ENCODE measurements around the gene PLD6. TPM values are rescaled to one million over a fixed set of nuclear protein-coding genes. Genes with fewer than 3 reads are reported as not detected.
"Not testable (repeated sequence)": the region's sequence is repeated elsewhere in the genome, so short reads cannot be mapped to it uniquely, and the experiment has no call there.

Gene PLD6
- total and polyA plus RNA-seq, 2 donors (not counting 1 experiment from before 2014, with no cell fraction given) = 2.5 to 7.8 TPM

DNA sequence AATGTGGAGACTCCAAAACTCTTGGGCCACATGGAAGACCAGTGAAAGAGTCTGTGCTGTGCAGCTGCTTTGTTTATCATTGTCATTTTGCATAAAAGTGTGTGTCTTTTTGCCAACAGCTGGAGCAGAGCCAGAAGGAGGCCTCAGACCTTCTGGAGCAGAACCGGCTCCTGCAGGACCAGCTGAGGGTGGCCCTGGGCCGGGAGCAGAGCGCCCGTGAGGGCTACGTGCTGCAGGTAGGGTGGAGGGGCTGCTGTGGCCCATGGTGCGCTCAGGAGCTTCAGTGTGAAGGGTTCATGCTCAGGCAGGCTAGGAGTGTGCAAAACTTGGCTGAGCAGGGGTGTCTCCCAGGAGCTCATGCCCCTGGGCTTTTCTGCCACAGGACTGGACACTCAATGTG, 45.0 kb downstream of the PLD6 start:
- H3K9ac ChIP-seq (ENCODE audit: insufficient read depth, low read length) = no peak overlapping the region
- TF ChIP-seq EZH2 (IDR thresholded peaks at IDR 0.05; ENCODE audit: low read length, missing control alignments) = no peak
- TF ChIP-seq, protein P1, sequence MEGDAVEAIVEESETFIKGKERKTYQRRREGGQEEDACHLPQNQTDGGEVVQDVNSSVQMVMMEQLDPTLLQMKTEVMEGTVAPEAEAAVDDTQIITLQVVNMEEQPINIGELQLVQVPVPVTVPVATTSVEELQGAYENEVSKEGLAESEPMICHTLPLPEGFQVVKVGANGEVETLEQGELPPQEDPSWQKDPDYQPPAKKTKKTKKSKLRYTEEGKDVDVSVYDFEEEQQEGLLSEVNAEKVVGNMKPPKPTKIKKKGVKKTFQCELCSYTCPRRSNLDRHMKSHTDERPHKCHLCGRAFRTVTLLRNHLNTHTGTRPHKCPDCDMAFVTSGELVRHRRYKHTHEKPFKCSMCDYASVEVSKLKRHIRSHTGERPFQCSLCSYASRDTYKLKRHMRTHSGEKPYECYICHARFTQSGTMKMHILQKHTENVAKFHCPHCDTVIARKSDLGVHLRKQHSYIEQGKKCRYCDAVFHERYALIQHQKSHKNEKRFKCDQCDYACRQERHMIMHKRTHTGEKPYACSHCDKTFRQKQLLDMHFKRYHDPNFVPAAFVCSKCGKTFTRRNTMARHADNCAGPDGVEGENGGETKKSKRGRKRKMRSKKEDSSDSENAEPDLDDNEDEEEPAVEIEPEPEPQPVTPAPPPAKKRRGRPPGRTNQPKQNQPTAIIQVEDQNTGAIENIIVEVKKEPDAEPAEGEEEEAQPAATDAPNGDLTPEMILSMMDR (conservative IDR thresholded peaks at IDR 0.05 in 1 of 2, IDR thresholded peaks at IDR 0.05 in 1 of 2; ENCODE audit: low read depth in 1 of 2, low read length in 2 of 2) = no peak
- DNase-seq (ENCODE audit: low read depth in 2 of 2) = no peak
- H3K4me2 ChIP-seq (ENCODE audit: extremely low read depth, insufficient read depth, low read length) = no peak overlapping the region
- H3K9me3 ChIP-seq (ENCODE audit: control insufficient read depth, insufficient read depth, low read depth, low read length) = no peaks in the 10 kb centered on the region
- H3K79me2 ChIP-seq (ENCODE audit: control insufficient read depth, insufficient read depth, low read length) = peaks cover 2% of the 10 kb centered on the region
- H3K36me3 ChIP-seq (ENCODE audit: control insufficient read depth, insufficient read depth, low read length) = peaks cover 39% of the 10 kb centered on the region
- no peaks in the 10 kb centered on the region for H4K20me1 ChIP-seq (ENCODE audit: control insufficient read depth, extremely low read depth, insufficient read depth, low read length)
- H3K27ac ChIP-seq (ENCODE audit: insufficient read depth, low read length) = no peak overlapping the region
- peaks cover 12% of the 10 kb centered on the region for H3K4me1 ChIP-seq (ENCODE audit: control insufficient read depth, extremely low read depth, insufficient read depth, low read length)
- no peak overlapping the region for H3K4me3 ChIP-seq (replicated peaks in 1 of 4; ENCODE audit: control extremely low read depth in 1 of 4, insufficient read depth in 1 of 4, low read depth in 3 of 4, low read length in 4 of 4)
- no peak overlapping the region for H2AFZ ChIP-seq (ENCODE audit: low read length)
- H3K27me3 ChIP-seq (ENCODE audit: control insufficient read depth, insufficient read depth, low read length) = no peaks in the 10 kb centered on the region

- no peak for TF ChIP-seq EZH2 (IDR thresholded peaks at IDR 0.05; ENCODE audit: low read length, missing control alignments)
- TF ChIP-seq, protein P1 (conservative IDR thresholded peaks at IDR 0.05 in 1 of 2, IDR thresholded peaks at IDR 0.05 in 1 of 2; ENCODE audit: low read depth in 1 of 2, low read length in 2 of 2) = no peak
These were observed 46.6 kb downstream of the PLD6 start for GRCh38 chr17:17159571-17159970.

DNA sequence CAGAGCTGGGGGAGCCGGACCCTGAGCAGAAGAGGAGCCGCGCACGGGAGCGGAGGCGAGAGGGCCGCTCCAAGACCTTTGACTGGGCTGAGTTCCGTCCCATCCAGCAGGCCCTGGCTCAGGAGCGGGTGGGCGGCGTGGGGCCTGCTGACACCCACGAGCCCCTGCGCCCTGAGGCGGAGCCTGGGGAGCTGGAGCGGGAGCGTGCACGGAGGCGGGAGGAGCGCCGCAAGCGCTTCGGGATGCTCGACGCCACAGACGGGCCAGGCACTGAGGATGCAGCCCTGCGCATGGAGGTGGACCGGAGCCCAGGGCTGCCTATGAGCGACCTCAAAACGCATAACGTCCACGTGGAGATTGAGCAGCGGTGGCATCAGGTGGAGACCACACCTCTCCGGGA, 47.6 kb downstream of the PLD6 start:
- H3K27me3 ChIP-seq (ENCODE audit: control insufficient read depth, insufficient read depth, low read length); H3K27ac ChIP-seq (ENCODE audit: insufficient read depth, low read length); H3K9me3 ChIP-seq (ENCODE audit: control insufficient read depth, insufficient read depth, low read depth, low read length); H3K4me3 ChIP-seq (replicated peaks in 1 of 4; ENCODE audit: control extremely low read depth in 1 of 4, insufficient read depth in 1 of 4, low read depth in 3 of 4, low read length in 4 of 4); H2AFZ ChIP-seq (ENCODE audit: low read length); H3K79me2 ChIP-seq (ENCODE audit: control insufficient read depth, insufficient read depth, low read length); H4K20me1 ChIP-seq (ENCODE audit: control insufficient read depth, extremely low read depth, insufficient read depth, low read length); H3K9ac ChIP-seq (ENCODE audit: insufficient read depth, low read length); H3K4me2 ChIP-seq (ENCODE audit: extremely low read depth, insufficient read depth, low read length); DNase-seq (ENCODE audit: low read depth in 2 of 2): not testable (repeated sequence)
- Histone ChIP-seq H3K4me1 (ENCODE audit: control insufficient read depth, extremely low read depth, insufficient read depth, low read length) (peaks cover 17% of the 10 kb centered on the region), H3K36me3 (ENCODE audit: control insufficient read depth, insufficient read depth, low read length) (peaks cover 39% of the 10 kb centered on the region)

More at GRCh38 chr17:17159571-17159970, 46.6 kb downstream of the PLD6 start:
- Histone ChIP-seq H2AFZ (ENCODE audit: low read length) (no peak overlapping the region), H3K36me3 (ENCODE audit: control insufficient read depth, insufficient read depth, low read length) (peaks cover 37% of the 10 kb centered on the region), H3K27me3 (ENCODE audit: control insufficient read depth, insufficient read depth, low read length) (no peaks in the 10 kb centered on the region), H3K27ac (ENCODE audit: insufficient read depth, low read length) (no peak overlapping the region), H3K4me2 (ENCODE audit: extremely low read depth, insufficient read depth, low read length) (no peak overlapping the region), H3K4me1 (ENCODE audit: control insufficient read depth, extremely low read depth, insufficient read depth, low read length) (peaks cover 17% of the 10 kb centered on the region), H3K9me3 (ENCODE audit: control insufficient read depth, insufficient read depth, low read depth, low read length) (no peaks in the 10 kb centered on the region), H3K4me3 (replicated peaks in 1 of 4; ENCODE audit: control extremely low read depth in 1 of 4, insufficient read depth in 1 of 4, low read depth in 3 of 4, low read length in 4 of 4) (no peak overlapping the region), H3K79me2 (ENCODE audit: control insufficient read depth, insufficient read depth, low read length) (peaks cover 2% of the 10 kb centered on the region), H4K20me1 (ENCODE audit: control insufficient read depth, extremely low read depth, insufficient read depth, low read length) (no peaks in the 10 kb centered on the region), H3K9ac (ENCODE audit: insufficient read depth, low read length) (no peak overlapping the region)
- no peak for DNase-seq (ENCODE audit: low read depth in 2 of 2)

Measured in fibroblast of lung (primary cell).